ENCODE measurements around the gene CERT1.

CERT1 gene

DNA sequence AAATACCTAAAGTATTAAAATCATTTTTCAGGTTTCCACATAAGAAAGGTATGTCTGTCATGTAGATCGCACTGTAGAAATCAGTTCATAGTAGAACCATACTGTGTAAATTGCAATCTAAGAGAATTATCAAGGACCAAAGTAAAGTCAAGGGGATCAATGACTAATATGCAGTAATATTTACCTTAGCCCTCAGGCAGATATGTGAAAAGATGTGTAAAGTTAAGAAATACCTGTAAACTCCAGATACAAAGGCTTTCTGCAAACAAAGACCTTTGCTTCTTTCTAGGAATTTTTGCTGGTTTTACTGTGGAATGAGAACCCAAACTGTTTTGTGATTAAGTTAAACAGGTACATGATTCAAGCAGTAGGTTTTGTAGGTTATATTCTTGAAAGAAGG lies 11.8 kb upstream of the CERT1 start:
- Histone ChIP-seq H3K9me3 (ENCODE audit: control insufficient read depth, insufficient read depth, low read length) (no peaks in the 10 kb centered on the region), H3K4me1 (ENCODE audit: control insufficient read depth, insufficient read depth, low read length) (peaks cover 5% of the 10 kb centered on the region; the same call in 1 of the 2 replicates), H3K36me3 (ENCODE audit: control insufficient read depth, insufficient read depth, low read length) (no peaks in the 10 kb centered on the region), H3K4me3 (ENCODE audit: low read depth, low read length) (no peak overlapping the region), H3K9ac (ENCODE audit: low read depth, low read length) (no peak overlapping the region), H3K27me3 (ENCODE audit: control insufficient read depth, insufficient read depth, low read length) (no peaks in the 10 kb centered on the region), H3K27ac (ENCODE audit: low read depth, low read length) (no peak overlapping the region)

DNA sequence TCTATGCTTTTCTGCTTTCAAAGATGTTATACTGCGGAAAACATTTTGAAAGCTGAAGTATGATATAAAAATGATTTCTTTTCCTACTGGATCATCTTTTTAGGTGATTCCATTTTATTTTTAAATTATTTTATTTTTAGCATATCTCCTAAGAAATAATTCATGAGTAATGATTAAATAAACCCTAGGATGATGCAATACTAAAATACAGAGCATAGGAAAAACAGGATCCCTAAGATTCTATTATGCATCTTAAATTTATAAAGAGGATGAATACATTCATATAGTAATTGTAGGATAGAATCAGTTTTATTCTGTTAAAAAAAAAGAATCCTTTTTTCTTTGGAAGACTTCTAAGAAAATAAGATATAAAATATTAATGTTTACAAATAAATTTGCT lies 11.1 kb upstream of the CERT1 start:
- H3K36me3 ChIP-seq (ENCODE audit: control insufficient read depth, insufficient read depth, low read length) = no peaks in the 10 kb centered on the region
- peaks cover 5% of the 10 kb centered on the region; the same call in 1 of the 2 replicates for H3K4me1 ChIP-seq (ENCODE audit: control insufficient read depth, insufficient read depth, low read length)
- no peaks in the 10 kb centered on the region for H3K9me3 ChIP-seq (ENCODE audit: control insufficient read depth, insufficient read depth, low read length)
- H3K27me3 ChIP-seq (ENCODE audit: control insufficient read depth, insufficient read depth, low read length) = no peaks in the 10 kb centered on the region
- no peak overlapping the region for H3K27ac ChIP-seq (ENCODE audit: low read depth, low read length)
- H3K4me3 ChIP-seq (ENCODE audit: low read depth, low read length) = no peak overlapping the region
- H3K9ac ChIP-seq (ENCODE audit: low read depth, low read length) = no peak overlapping the region

DNA sequence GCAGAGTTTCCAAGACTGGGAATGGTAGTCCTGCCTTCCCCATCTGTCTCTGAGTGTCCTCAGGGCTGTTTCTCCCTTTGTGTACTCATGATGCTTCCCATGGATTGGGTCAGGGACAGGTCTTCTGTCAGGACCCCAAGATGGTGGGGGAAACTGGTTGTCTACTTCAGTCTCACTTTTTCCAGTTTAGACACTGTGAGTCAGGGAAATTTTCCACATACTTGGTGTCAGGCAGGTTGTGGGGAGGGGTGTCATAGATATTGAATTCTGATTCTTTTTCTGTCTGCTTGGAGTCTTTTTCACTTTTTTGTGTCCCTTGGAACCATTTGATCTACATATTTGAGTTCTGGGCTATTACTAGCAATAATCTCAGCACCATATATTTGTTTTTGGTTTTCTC lies 10.6 kb upstream of the CERT1 start:
- Histone ChIP-seq H3K9ac (ENCODE audit: low read depth, low read length) (no peak overlapping the region), H3K4me1 (ENCODE audit: control insufficient read depth, insufficient read depth, low read length) (peaks cover 5% of the 10 kb centered on the region; the same call in 1 of the 2 replicates), H3K9me3 (ENCODE audit: control insufficient read depth, insufficient read depth, low read length) (no peaks in the 10 kb centered on the region), H3K36me3 (ENCODE audit: control insufficient read depth, insufficient read depth, low read length) (no peaks in the 10 kb centered on the region), H3K27ac (ENCODE audit: low read depth, low read length) (no peak overlapping the region), H3K4me3 (ENCODE audit: low read depth, low read length) (no peak overlapping the region), H3K27me3 (ENCODE audit: control insufficient read depth, insufficient read depth, low read length) (no peaks in the 10 kb centered on the region)

DNA sequence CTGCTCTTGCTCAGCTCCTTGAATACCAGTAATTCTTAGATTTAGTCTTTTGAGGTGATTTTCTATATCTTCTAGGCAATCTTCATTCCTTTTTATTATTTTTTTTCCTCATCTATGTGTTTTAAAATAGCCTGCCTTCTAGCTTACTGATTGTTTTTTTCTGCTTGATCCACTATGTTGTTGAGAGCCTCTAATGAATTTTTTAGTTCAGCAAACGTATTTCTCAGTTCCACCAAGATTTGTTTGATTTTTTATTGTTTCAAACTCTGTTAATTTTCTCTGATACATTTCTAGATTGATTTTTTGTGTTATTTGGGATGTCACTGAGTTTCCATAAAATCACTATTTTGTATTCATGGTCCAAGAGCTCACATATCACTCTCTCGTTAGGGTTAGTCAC lies 9.8 kb upstream of the CERT1 start:
- Histone ChIP-seq H3K4me3 (ENCODE audit: low read depth, low read length) (no peak overlapping the region), H3K9ac (ENCODE audit: low read depth, low read length) (no peak overlapping the region), H3K9me3 (ENCODE audit: control insufficient read depth, insufficient read depth, low read length) (no peaks in the 10 kb centered on the region), H3K27ac (ENCODE audit: low read depth, low read length) (no peak overlapping the region), H3K36me3 (ENCODE audit: control insufficient read depth, insufficient read depth, low read length) (no peaks in the 10 kb centered on the region), H3K27me3 (ENCODE audit: control insufficient read depth, insufficient read depth, low read length) (no peaks in the 10 kb centered on the region), H3K4me1 (ENCODE audit: control insufficient read depth, insufficient read depth, low read length) (peaks cover 5% of the 10 kb centered on the region; the same call in 1 of the 2 replicates)

DNA sequence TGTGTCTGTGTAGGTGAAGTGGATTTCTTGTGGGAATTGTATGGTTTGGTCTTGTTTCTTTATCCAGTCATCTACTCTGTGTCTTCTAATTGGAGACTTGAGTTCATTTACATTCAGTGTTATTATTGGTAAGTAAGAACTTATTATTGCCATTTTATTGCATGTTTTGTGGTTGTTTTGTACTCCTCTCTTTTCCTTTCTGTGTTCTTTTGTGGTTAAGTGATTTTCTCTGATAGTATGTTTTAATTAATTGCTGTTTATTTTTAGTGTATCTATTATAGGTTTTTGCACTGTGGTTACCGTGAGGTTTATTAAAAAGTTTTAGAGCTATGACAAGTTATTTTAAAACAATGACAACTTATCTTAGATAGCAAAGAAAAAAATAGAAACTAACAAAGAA lies 8.3 kb upstream of the CERT1 start:
- Histone ChIP-seq H3K9me3 (ENCODE audit: control insufficient read depth, insufficient read depth, low read length) (no peaks in the 10 kb centered on the region), H3K27me3 (ENCODE audit: control insufficient read depth, insufficient read depth, low read length) (no peaks in the 10 kb centered on the region), H3K27ac (ENCODE audit: low read depth, low read length) (no peak overlapping the region), H3K4me1 (ENCODE audit: control insufficient read depth, insufficient read depth, low read length) (peaks cover 5% of the 10 kb centered on the region; the same call in 1 of the 2 replicates), H3K9ac (ENCODE audit: low read depth, low read length) (no peak overlapping the region), H3K36me3 (ENCODE audit: control insufficient read depth, insufficient read depth, low read length) (no peaks in the 10 kb centered on the region), H3K4me3 (ENCODE audit: low read depth, low read length) (no peak overlapping the region)

DNA sequence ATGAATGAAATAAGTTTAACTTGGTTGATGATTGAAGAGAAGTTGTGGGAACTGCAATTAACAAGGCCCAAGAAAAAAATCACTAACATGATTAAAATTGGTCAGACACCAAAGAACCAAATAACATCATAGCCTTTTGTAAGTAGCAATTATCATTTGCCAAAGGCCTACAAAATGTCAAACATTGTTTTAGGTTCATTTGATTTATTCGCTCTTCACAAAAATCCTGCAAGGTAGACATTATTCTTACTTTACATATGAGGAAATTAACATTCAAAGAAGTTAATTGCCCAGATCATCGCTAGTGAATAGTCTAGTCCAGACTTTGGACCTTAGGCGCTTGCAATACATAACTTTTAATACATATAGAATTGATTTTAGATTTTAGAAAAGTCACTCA lies 2.9 kb upstream of the CERT1 start:
- Histone ChIP-seq H3K9ac (ENCODE audit: low read depth, low read length) (no peak overlapping the region), H3K27ac (ENCODE audit: low read depth, low read length) (no peak overlapping the region), H3K9me3 (ENCODE audit: control insufficient read depth, insufficient read depth, low read length) (no peaks in the 10 kb centered on the region), H3K36me3 (ENCODE audit: control insufficient read depth, insufficient read depth, low read length) (no peaks in the 10 kb centered on the region), H3K4me1 (ENCODE audit: control insufficient read depth, insufficient read depth, low read length) (peaks cover 11% of the 10 kb centered on the region), H3K4me3 (ENCODE audit: low read depth, low read length) (no peak overlapping the region), H3K27me3 (ENCODE audit: control insufficient read depth, insufficient read depth, low read length) (no peaks in the 10 kb centered on the region)

DNA sequence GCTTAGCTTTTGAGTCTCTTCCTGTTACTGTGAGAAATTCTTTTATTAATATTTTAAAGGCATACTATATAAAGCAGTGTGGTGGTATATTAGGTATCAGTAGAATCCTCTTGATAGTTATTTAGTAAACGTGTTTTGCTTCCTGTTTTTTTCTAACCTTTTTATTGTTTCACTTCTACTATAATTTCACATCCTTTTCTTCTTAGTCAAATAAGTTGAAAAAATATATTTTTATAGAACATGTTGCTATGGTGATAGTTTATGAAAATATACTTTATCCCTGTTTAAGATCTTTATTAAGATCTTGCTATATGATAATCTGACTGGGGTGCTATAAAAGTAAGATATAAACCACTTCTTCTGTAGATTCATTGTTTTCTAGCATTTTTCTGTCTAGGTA lies 2.4 kb upstream of the CERT1 start:
- Histone ChIP-seq H3K27ac (ENCODE audit: low read depth, low read length) (no peak overlapping the region), H3K9ac (ENCODE audit: low read depth, low read length) (no peak overlapping the region), H3K4me1 (ENCODE audit: control insufficient read depth, insufficient read depth, low read length) (peaks cover 15% of the 10 kb centered on the region), H3K27me3 (ENCODE audit: control insufficient read depth, insufficient read depth, low read length) (no peaks in the 10 kb centered on the region), H3K4me3 (ENCODE audit: low read depth, low read length) (no peak overlapping the region), H3K9me3 (ENCODE audit: control insufficient read depth, insufficient read depth, low read length) (no peaks in the 10 kb centered on the region), H3K36me3 (ENCODE audit: control insufficient read depth, insufficient read depth, low read length) (no peaks in the 10 kb centered on the region)

DNA sequence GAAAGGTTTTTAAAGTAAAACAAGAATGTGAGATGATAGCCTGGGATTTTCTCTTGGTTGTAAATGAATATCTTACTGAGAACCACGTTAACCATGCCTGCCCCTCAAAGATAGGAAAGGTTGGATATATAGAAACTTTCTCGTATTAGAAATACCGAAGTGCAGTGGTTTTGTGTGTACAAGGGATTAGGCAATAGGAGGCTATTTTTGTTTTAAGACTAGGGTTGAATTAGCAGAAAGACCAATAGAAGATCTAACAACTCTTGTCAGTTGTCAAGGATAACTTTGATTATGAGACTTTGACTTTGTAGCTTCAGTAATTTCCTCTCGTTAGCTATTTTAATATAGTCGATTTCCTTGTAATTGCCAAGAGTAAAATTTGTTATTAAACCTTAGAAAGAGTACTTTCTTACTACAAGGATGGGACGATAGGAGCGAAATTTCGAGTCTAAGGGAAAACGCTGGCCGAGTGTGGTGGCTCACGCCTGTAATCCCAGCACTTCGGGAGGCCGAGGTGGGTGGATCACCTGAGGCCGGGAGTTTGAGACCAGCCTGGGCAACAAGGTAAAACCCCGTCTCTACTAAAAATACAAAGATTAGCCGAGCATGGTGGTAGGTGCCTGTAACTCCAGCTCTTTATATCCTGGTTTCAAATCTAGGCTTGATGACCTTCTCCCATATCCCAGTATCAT lies 1.1 kb upstream of the CERT1 start:
- peak overlapping the region; percentile 65 for H3K27ac ChIP-seq (ENCODE audit: low read depth, low read length)
- H3K9me3 ChIP-seq (ENCODE audit: control insufficient read depth, insufficient read depth, low read length) = no peaks in the 10 kb centered on the region
- H3K4me1 ChIP-seq (ENCODE audit: control insufficient read depth, insufficient read depth, low read length) = peaks cover 15% of the 10 kb centered on the region
- peak overlapping the region; percentile 100 for H3K4me3 ChIP-seq (ENCODE audit: low read depth, low read length)
- no peaks in the 10 kb centered on the region for H3K27me3 ChIP-seq (ENCODE audit: control insufficient read depth, insufficient read depth, low read length)
- peak overlapping the region; percentile 61; the same call in 1 of the 2 replicates for H3K9ac ChIP-seq (ENCODE audit: low read depth, low read length)
- H3K36me3 ChIP-seq (ENCODE audit: control insufficient read depth, insufficient read depth, low read length) = no peaks in the 10 kb centered on the region

DNA sequence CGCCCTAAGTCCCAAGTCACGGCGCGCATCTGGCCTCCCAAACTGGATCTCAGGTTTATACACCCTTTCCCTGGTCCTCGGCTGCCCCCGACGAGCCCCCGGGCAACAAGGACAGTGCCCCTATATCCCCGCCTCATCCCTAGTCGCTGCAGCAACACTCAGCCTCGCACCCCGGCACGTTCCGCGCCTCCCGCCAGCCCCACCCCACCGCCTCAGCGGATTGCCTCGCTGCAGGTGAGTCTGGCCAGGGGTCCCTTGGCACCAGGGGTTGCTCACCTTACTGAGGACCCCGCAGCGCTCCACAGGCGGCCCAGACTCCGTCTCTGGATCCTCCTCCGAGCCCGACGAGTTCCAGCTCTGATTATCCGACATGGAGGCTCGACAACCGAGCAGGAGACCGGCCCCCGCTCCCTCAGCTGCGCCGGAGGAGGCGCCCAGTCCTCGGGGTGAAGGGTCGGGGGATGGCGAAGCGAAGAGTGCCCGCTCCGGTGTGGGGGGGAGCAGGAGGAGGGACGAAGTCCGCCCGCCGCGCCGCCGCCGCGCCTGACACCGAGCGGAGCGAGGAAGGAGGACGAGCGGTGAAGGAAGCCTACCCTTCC lies 494 bp downstream of the CERT1 start:
- peak overlapping the region; percentile 74 for H3K9ac ChIP-seq (ENCODE audit: low read depth, low read length)
- no peaks in the 10 kb centered on the region for H3K36me3 ChIP-seq (ENCODE audit: control insufficient read depth, insufficient read depth, low read length)
- H3K9me3 ChIP-seq (ENCODE audit: control insufficient read depth, insufficient read depth, low read length) = no peaks in the 10 kb centered on the region
- no peaks in the 10 kb centered on the region for H3K27me3 ChIP-seq (ENCODE audit: control insufficient read depth, insufficient read depth, low read length)
- H3K4me1 ChIP-seq (ENCODE audit: control insufficient read depth, insufficient read depth, low read length) = peaks cover 15% of the 10 kb centered on the region
- H3K27ac ChIP-seq (ENCODE audit: low read depth, low read length) = peak overlapping the region; percentile 78
- peak overlapping the region; percentile 100 for H3K4me3 ChIP-seq (ENCODE audit: low read depth, low read length)

DNA sequence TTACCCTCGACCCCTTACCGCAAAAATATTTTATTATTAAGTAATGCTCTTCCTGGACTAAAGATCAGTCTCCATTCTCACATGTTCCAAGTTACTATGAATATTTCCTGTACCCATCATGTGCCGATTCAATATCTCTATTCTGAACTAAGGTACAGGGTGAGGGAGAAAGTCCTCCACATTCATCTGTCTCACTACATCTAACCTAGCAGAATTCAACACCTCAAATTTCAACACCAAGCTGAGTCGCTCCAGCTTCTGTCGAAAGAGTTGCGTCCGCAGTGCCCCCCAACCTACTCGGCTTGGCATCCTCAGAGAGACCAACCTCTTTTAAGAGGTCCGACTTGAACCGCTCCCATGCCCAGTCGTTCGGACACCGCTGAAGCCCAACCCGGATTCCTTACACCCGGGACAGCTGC lies 1.0 kb downstream of the CERT1 start:
- H3K27ac ChIP-seq (ENCODE audit: low read depth, low read length) = peak overlapping the region; percentile 78
- H3K9me3 ChIP-seq (ENCODE audit: control insufficient read depth, insufficient read depth, low read length) = no peaks in the 10 kb centered on the region
- H3K27me3 ChIP-seq (ENCODE audit: control insufficient read depth, insufficient read depth, low read length) = no peaks in the 10 kb centered on the region
- peaks cover 3% of the 10 kb centered on the region; the same call in 1 of the 2 replicates for H3K36me3 ChIP-seq (ENCODE audit: control insufficient read depth, insufficient read depth, low read length)
- peak overlapping the region; percentile 74 for H3K9ac ChIP-seq (ENCODE audit: low read depth, low read length)
- H3K4me1 ChIP-seq (ENCODE audit: control insufficient read depth, insufficient read depth, low read length) = peaks cover 15% of the 10 kb centered on the region
- H3K4me3 ChIP-seq (ENCODE audit: low read depth, low read length) = peak overlapping the region; percentile 100

DNA sequence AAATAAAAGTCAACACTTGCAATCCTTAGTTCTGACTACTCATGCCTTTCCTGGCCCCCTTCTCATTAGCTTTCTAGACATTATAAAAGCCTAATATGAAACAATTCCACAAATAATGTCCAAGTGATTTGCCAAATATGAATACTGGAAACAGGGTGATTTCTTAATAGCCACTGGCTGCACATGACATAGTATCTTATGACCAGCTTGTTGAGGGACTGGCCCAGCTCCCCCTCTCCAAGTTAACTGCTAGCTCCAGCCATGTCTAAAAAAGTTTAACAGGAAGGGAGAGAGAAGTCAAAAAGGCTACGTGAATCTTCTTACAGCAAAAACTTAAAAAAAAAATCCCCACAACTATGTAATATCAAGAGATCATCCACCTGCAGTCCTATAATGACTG lies 1.5 kb downstream of the CERT1 start:
- no peaks in the 10 kb centered on the region for H3K9me3 ChIP-seq (ENCODE audit: control insufficient read depth, insufficient read depth, low read length)
- H3K4me1 ChIP-seq (ENCODE audit: control insufficient read depth, insufficient read depth, low read length) = peaks cover 15% of the 10 kb centered on the region
- peaks cover 5% of the 10 kb centered on the region; the same call in 1 of the 2 replicates for H3K36me3 ChIP-seq (ENCODE audit: control insufficient read depth, insufficient read depth, low read length)
- no peak overlapping the region for H3K27ac ChIP-seq (ENCODE audit: low read depth, low read length)
- peak overlapping the region; percentile 100 for H3K4me3 ChIP-seq (ENCODE audit: low read depth, low read length)
- peak overlapping the region; percentile 74; the same call in 1 of the 2 replicates for H3K9ac ChIP-seq (ENCODE audit: low read depth, low read length)
- no peaks in the 10 kb centered on the region for H3K27me3 ChIP-seq (ENCODE audit: control insufficient read depth, insufficient read depth, low read length)
